Measurements from ENCODE around the gene PDS5B.
A peak's percentile ranks its signal among the peaks of the same experiment; 100 is the strongest.

DNA sequence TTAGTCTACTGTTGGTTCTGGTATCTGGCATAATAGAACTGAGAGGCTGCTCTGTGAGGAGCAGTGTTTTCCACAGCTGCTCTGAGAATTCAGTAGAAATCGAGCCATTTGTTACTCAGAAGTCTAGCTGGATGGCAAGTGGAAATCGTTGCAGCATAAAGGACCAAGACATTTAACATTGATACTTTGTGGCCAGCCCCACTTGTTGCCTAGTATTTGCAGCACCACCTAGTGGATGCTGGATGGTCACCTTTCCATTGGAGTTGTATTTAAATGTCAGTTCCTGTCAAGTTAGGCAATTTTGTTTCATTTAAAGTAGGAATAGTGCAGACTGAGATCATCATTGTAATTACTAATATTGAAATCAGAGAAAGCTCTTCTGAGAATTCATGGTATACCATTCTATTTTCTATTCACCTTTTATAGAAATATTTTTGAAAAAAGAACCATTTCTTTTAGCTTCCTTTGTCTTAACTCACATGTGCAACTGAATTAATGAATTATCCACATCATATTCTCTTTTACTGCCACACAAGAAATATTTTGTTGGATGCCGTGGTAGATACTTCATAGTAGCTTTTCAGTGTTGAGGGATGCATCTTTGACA is 64.6 kb downstream of the PDS5B start:
- TF ChIP-seq, protein P1, sequence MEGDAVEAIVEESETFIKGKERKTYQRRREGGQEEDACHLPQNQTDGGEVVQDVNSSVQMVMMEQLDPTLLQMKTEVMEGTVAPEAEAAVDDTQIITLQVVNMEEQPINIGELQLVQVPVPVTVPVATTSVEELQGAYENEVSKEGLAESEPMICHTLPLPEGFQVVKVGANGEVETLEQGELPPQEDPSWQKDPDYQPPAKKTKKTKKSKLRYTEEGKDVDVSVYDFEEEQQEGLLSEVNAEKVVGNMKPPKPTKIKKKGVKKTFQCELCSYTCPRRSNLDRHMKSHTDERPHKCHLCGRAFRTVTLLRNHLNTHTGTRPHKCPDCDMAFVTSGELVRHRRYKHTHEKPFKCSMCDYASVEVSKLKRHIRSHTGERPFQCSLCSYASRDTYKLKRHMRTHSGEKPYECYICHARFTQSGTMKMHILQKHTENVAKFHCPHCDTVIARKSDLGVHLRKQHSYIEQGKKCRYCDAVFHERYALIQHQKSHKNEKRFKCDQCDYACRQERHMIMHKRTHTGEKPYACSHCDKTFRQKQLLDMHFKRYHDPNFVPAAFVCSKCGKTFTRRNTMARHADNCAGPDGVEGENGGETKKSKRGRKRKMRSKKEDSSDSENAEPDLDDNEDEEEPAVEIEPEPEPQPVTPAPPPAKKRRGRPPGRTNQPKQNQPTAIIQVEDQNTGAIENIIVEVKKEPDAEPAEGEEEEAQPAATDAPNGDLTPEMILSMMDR (conservative IDR thresholded peaks at IDR 0.05 in 1 of 2, IDR thresholded peaks at IDR 0.05 in 1 of 2; ENCODE audit: extremely low read depth in 1 of 2, insufficient read depth in 1 of 2, low read depth in 1 of 2, low read length in 2 of 2): peak; percentile 81 to 83
- TF ChIP-seq EZH2 (IDR thresholded peaks at IDR 0.05; ENCODE audit: borderline replicate concordance, low read length): no peak

Data from mammary epithelial cell (primary cell).